MM.1S (cell line): ENCODE results near the gene DAZAP1.

Source experiments
- CTCF ChIP-seq: fragments of 300-600 bp; sonication (generic); IDR thresholded peaks from 2 replicates; pipeline ENCODE4 v1.5.1; 2016; ENCODE audit warnings: antibody characterized with exemption, low read length, mixed read lengths
- EZH2 ChIP-seq: fragments of 300-600 bp; sonication (generic); optimal IDR thresholded peaks from 2 replicates; pipeline ENCODE3; 2017; ENCODE audit warnings: low read depth, mild to moderate bottlenecking, antibody characterized with exemption, low read length, mixed read lengths
- EZH2phosphoT487 ChIP-seq: fragments of 300-600 bp; sonication (generic); IDR thresholded peaks from 2 replicates; pipeline ENCODE4 v1.6.1; 2018; ENCODE audit warnings: antibody characterized with exemption, low read length

GRCh38 chr19:1400281-1401137 lies 6.9 kb upstream of the DAZAP1 start:
- no peak for TF ChIP-seq CTCF
- TF ChIP-seq EZH2: no peak
- no peak for TF ChIP-seq EZH2phosphoT487
